Measurements from ENCODE around the gene RAB40B.

Gene RAB40B

DNA sequence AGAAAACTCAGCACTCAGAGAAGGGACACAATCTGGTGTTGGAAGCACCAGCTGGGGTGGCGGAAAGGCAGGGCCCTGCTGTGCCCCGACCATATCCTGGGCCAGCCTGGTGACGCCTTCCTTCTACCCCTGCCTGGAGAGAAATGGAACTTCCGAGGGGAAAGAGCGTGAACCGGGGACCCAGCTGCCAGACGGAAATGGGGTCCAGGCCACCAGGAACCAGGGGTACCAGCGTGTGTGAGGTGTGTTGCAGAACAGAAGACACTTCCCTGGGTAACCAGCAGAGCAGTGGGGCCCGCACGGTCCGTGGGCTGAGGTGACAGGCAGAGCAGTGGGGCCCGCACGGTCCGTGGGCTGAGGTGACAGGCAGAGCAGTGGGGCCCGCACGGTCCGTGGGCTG, 6.8 kb downstream of the RAB40B start:
- DNase-seq: no peak

DNA sequence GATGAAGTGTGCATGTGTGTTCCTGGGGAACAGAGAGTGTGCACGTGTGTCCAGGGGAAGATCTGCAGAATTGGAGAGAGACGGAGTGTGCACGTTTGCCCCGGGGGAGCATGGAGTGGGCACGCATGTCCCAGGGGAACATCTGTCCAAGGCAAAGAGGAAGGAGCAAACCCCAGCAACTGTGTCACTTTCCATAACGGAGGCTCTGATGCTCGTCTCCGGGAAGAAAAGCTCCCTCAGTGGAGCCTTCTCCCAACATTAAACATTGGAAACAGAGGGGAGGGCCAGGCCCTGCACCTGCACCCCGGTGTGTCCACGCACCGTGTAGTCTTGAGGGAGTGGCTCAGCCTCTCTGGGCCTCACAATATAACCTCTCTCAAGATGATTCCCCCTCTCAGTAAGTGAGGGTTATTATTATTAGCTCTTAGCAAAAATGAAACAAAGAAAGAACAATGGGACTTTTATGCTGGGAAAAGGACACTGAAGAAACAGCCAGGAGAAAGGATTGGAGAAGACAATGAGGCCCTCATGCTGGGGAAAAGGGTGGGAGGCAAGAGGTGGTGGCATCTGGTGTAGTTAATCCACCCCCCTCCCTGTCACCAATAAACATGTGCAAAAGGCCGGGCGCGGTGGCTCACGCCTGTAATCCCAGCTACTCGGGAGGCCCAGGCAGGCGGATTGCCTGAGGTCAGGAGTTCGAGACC, 7.6 kb downstream of the RAB40B start:
- no peak for DNase-seq

DNA sequence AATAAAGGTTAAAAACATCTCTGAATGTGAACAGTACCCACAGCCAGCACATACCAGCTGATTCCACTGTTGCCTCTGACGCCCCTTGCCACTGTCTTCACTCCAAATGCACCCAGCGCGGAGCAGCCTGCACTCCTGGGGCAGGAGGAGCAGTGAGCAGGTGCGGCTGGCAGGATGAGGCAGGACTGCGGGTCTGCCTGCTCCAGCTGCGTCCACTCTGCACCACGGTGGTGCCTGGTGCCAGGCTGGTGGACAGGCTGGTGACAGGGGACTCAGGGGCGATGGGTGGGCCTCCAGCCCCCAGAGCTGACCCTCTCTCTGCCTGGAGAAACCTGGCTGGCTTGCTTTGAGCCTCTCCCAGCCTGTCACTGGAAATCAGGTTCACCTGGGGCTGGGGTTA, 9.4 kb downstream of the RAB40B start:
- no peak for DNase-seq

DNA sequence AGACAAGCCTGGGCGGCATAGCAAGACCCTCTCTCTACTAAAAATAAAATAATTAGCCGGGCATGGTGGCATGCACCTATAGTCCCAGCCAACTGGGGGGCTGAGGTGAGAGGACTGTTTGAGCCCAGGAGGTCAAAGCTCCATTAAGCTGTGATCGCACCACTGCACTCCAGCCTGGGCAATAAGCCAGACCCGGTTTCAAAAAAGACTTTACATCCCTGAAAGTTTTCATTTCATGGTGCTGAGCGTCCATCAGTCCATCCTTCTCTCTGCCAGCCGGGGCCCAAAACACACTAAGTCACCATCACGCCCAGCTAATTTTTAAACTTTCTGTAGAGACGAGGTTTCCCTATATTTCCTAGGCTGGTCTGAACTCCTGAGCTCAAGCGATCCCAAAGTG, 10.6 kb downstream of the RAB40B start:
- DNase-seq: no peak

DNA sequence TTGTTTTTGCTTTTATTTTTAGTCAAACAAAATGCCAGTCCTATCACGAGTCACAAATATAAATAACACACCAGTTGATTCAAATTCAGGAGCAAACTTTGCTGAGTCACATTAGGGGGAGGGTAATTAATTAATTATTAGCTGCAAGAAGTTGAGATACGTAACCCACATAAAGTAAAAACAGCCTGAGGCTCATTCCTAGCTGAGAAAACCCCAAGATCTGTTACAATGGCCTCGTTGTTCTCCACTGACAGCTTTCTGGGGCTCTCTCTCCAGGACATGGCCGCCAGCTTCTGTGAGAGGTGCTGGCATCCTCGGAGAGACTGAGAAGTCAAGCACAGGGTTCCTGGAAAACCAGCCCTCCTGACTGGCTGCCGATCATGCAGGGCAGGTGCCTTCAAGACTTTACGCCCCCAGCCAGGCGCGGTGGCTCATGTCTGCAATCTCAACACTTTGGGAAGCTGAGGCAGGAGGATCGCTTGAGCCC, 11.1 kb downstream of the RAB40B start:
- DNase-seq: no peak

DNA sequence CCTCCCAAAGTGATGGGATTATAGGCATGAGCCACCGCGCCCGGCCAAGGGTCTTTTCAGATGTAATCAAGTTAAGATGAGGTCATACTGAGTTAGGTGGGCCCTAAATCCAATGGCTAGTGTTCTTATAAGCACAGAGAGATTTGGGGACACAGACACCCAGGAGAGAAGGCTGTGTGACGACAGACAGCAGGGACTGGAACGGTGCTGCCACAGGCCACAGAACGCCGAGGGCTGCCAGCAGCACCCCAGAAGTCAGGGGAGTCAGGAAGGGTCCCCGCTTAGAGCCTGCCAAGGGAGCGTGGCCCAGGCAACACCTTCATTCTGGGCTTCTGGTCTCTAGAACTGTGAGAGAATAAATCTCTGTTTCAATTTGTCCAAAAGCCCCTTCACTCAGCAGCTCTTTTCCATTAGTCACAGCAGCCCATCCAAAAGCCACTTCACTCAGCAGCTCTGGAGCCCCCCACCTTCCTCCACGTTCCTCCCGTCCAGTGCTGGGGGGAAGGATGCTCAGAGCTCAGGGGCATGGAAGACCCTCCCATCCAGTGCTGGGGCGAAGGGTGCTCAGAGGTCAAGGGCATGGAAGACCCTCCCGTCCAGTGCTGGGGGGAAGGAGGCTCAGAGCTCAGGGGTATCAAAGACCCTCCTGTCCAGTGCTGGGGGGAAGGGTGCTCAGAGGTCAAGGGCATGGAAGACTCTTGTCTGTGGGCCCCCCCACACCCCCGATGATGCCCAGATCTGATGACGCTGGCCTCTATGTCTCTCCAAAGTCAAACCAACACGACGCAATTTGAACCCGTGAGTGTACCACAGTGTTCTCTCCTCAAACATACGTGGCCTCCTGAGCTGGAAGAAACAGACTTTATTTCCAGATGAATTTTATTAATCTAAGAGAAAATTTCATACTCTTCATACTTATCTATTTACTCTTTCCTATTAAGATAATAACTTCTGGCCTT, 11.9 kb downstream of the RAB40B start:
- DNase-seq: no peak

DNA sequence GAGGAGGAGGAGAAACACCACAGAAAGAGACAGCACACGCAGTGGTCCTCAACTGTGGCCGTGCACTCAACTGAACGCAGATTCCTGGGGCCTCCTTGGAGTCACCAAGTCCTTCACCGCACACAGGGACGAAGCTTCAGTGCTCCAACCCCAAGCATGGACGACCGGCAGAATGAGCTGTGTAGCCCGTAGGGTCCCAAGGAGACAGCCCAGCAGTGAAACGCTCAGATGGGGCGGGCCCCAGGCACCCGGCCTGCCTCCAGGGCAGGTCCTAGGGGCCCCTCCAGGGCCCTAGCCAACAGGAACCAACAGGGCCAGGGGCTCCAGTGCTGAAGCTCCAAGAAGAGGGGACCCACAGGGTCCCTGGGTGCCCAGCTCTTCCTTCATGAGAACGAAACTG, 13.2 kb downstream of the RAB40B start:
- DNase-seq: no peak

DNA sequence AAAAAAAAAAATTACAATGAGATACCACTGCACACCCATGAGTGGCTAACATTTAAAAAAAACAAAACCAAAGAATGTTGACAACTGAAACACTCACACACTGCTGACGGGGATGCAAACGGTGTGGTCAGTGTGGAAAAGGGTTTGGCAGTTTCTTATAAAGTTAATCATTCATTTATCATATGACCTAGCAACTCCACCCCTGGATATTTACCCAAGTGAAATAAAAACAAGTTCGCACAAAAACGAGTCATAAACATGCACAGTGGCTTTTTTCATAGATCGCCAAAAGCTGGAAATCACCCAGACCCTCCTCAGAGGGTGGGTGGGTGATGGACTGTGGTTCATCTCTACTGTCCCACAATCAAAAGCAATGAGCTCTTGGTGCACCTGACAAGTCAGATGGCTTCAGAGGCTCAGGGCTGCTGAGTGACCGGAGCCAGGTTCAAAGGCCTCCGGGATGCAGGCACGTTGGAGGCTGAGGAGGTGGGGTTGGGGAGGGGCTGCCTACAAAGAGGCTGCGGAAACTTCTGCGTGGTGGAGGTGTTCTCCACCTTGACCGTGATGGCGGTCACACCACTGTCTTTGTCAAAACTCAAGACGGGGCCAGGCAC, 14.2 kb downstream of the RAB40B start:
- no peak for DNase-seq

DNA sequence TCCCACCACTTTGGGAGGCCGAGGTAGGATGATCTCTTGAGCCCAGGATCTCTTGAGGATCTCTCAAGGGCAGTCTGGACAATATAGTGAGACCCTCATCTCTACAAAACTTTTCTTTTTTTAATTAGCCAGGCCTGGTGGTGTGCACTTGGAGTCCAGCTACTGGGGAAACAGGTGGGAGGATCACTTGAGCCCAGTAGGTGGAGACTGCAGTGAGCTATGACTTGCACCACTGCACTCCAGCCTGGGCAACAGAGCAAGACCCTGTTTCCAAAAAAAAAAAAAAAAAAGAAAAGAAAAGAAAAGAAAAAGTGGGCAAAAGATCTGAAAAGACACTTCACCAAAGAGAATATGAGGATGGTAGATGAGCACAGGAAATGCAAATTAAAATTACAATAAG, 15.0 kb downstream of the RAB40B start:
- DNase-seq: no peak

DNA sequence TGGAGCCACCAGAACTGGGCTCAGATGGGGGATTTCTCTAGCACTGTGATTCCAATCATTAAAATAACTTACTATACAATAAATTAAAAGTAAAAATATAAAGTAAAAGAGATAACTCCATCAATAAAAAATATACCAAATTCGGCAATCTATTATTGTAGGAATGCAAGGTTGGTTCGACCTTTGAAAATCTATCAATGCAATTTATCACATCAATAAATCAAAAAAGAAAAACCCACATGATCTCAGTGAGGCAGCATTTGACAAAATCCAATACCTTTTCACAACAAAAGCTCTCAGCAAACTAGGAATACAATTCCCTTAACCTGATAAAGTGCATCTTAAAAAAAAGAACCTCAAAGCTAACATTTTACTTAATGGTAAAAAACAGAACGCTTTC, 17.0 kb downstream of the RAB40B start:
- no peak for DNase-seq

DNA sequence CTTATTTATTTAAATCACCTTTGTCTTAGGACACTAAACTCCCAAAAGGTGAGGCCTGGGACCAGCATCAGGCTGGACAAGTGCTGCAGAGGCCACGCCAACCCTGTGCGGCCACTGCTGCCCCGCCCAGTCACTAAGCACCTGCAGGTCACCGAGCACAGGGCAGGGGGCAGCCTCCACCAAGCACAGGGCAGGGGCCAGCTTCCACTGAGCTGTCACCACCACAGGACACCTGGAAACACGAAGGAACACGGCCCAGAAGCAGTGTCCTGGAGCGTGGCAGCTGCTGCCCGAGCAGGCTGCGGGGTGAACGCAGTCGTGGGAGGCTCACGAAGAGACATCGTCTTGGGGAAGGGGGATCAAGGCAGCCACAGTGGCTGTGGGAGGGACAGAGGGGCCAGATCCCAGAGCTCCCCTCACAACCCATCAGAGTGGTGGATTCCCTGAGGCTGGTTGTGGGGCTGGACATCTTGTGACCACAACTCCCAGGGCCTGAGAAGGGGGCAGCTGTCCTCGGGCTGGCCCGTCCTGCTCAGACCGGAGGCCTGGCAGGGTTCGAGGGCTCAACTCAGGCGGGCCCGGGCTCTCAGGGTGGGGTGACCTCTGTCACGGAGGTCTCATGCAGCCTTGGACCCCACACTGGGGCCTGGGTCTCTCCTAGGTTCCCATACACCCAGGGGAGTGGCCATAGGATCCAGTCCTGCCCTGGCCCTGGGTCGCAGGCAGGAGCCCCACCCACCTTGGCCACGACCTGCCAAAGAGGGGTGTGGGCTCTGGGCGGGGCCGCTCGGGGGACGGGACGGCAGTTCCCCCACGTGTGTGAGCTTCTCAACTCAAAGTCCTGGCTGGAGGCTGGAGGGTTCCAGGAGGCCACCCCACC, 18.7 kb downstream of the RAB40B start:
- no peak for DNase-seq

DNA sequence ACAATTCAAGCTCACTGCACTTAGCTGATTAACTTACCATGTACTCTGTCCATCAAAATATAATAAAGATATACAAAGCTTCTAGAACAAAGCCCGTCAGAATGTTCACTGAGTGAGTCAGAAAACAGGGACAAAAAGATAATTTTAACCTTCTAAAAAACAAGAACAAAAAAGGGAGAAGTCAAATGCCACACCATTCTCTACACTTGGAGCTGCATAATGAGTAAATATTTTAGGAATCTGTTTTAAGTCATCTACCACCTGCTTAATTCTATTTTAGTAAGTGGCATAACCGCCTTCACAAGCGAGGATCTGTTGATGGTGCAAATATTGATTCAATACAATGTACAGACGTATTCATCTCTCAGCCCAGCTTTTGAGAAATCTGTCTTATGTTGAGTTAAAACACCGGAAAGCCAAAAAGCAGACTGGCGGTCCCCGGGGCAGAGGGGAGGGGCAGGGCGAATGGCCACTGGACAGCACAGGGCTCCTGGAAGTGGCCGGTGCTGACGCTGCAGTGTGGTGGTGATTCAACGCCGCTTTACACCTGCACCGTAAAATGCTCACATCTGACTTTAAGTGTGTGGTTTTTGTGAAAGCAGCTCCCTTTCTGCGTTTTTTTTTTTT, 20.1 kb downstream of the RAB40B start:
- no peak for DNase-seq

DNA sequence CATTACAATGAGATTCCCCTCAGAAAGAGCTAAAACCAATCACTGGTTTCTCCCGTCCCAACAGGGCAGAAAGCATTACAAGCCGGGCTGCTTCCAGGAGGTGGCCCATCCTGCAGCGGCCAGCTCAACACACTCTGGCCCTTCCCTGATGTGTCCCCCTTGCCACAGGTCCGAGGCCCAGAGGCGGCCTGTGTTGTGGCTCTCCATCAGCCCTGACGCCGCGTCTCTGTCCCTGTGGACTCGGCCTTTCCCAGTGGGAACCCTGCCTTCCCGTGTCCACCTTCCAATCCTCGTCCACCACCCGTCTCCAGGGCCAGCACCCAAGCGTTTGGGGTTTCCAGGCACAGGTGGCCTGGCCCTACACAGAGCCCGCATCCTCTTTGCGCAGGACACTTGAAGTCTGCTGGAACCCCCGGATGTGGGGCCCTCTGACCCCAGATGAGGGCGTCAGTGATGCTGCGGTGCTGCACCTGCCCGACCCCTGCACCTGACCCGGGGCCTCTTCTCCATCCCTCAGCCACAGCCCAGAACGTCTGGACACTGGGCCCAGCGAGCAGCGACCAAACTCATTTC, 21.1 kb downstream of the RAB40B start:
- DNase-seq: no peak

DNA sequence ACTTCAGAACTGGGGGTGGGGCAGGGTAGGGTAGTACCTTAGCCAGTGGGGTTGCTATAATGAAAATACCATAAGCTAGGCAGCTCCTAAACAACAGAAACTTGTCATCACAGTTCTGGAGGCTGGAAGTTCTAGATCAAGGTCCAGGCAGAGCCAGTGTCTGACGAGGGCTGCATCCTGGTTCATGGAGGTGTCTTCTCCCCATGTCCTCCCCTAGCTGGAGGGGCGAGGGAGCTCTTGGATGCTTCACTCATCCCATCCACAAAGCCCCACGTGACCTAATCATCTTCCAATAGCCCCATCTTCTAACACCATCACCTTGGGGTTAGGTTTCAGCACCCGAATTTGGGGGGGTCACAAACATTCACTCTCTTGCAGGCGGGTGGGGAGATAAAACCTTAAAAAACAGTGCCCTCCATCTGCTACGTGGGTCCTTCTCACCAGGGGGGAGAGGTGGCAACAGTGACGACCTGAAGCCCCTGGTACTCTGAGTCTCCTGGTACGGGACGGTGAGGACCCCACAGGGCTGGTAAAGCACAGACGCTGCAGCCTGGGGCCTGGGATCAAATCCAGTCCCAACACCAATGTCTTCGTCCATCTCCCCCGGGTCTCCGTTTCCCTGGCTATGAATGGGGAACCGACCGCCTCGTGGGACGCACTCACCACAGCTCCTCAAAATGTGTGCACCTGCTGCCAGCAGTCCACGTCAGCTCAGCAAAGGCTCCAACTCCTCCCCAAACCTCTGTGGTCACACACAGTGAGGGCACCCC, 22.8 kb downstream of the RAB40B start:
- DNase-seq: no peak

DNA sequence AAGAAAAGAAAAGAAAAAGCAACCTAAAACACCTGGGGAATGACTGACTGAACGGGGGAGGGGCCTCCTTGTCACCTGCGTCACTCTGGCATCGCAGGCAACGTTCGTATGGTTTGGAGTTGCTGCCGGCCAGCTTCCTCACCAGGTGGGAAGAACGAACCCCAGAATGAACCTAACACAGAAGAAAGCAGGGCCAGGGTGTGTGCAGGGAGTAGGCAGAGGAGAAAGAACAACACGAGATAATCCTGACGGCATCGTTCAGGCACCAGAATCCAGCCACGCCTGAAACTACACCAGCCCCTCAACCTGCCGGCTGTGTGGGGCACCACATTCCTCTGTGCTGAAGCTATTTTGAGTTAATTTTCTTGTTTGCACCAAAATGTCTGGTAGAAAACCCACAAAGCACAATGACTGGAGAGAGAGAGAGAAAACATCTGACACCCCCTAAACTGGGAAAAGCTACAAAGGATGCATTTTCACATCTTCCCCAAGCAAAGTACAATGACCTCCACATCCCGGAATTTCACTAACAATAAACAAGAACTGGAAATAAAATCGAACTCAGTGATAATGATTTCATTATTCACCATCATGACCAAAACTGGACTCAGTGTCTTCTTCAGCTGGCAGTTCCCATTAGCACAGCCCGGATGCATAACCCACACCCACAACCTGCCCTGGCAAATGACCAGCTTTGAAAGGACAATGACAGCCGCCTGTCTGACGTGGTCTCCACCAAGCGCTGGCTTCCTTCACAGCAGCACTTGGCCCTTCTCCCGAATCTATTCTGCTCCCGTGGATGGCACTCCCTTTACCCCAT, 23.6 kb downstream of the RAB40B start:
- no peak for DNase-seq

DNA sequence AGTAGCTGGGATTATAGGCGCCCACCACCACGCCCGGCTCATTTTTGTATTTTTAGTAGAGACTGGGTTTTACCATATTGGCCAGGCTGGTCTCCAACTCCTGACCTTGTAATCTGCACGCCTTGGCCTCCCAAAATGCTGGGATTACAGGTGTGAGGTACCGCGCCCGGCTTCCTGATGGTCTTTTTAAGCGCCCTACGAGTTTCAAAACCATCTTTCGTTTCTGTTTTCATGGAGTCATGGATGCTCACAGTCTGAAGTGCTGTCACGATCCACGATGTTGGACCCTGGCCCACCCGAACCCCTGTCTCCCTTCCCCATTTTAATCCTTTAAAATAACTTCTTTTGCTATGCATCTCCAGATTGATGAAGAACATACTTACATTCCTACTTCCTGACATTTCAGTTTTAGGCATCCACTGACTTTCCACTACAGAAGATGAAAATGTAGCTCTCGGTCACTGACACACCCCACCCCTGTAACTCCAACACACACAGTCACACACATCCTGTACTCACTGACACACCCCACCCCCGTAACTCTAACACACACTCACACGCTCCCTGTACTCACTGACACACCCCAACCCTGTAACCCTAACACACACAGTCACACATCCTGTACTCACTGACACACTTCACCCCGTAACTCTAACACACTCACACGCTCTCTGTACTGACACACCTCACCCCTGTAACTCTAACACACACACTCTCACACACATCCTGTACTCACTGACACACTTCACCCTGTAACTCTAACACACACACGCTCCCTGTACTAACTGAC, 27.6 kb downstream of the RAB40B start:
- no peak for DNase-seq

DNA sequence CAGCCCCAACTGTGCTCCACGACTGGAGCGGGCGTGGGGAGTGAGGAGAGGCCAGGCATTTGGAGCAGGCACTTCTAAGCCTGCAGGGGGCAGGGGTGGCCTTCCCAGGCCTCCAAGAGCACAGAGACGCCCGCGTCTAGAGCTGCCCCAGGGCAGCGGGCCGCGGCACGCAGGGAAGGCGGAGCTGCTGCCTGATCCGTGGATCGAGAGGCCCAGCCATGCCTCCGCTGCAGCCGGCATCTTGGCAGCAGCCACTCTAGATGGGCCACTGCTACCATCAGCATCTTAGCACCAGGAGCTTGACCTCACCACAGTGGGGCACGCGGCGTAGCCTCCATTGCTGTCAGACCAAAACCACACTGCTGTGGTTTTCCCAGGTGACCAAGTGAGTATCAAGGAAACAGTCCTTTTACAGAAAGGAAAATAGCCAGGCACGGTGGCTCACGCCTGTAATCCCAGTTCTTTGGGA, 29.8 kb downstream of the RAB40B start:
- DNase-seq: peak in 1 of 2 donors; percentile 15

DNA sequence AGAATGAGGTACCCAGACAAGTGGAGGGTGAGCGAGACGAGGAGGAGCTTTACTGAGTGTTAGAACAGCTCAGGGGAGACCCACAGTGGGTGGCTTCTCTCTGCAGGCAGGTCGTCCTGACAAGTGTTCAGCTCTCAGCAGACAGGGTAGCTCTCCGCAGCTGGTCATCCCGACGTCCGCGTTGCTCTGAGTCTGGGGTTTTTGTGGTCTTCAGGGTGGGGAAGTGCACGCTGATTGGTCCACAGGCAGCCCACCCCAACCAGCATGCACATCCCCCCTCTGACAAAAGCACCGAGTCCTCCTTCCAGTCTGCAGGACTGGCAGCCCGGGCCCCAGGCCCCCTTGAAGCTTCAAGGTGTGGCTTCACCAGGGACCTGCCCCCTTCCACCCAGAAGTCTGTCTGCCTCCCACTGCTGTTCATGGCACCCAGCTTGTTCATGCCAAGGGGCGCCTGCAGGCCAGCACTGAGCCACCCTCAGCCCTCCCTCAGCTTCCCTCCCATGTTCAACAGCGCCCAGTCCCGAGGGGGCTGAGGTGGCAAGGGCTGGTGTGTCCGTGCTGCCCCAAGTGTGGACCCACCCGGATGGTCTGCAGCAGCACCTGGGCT, 30.4 kb downstream of the RAB40B start:
- no peak for DNase-seq

DNA sequence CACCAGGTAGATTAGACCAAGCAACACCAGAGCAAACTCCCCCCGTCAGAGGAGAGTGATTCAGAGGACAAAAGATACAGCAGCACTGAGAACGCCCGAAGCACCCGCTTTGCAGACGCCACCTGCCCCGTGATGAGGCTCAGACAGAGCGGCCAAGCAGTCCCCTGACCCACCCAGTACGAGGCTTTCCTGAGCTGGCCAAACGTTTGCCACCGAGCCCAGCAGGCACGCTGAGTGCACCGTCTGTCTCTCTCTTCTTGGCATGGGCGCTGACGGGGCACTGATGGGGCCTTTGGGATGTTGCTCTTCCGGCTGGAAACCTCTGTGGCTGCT, 30.9 kb downstream of the RAB40B start:
- no peak for DNase-seq
